Naive thymus-derived CD8-positive, alpha-beta T cell (primary cell): Measurements from ENCODE around the gene C21orf58. TPM values are rescaled to one million over a fixed set of nuclear protein-coding genes. Genes with fewer than 3 reads are reported as not detected.
A peak's percentile ranks its signal among the peaks of the same experiment; 100 is the strongest.

ENCODE experiments used
- ATAC-seq, 2 donors: fragments of 150-1000 bp; cut with Tn5 transposase in 1 of 2; sonication (Bioruptor Pico), chemical (Tn5 transposase) in 1 of 2; 1 replicate in 1 of 2; 2 replicates in 1 of 2; pipeline ENCODE4 v1.10.0; 2021; ENCODE audit warnings: mild to moderate bottlenecking in 2 of 2, moderate library complexity in 2 of 2
- POLR2A ChIA-PET: fragments of 350-600 bp; sonication (Branson Sonifier 250); formaldehyde crosslinking; loops from one replicate; lab custom pipeline; 2021; ENCODE audit warnings: antibody characterized with exemption; lab: Charles Lee
- DNase-seq, 10 donors: peaks; one replicate each; pipeline versions ENCODE4 v3.0.0 to v3.0.0-alpha.2; 2020 to 2022
- H3K27ac Mint-ChIP-seq, 10 donors: one replicate each; pipeline ENCODE4 v1.8.0; 2020 to 2022; ENCODE audit warnings: mild to moderate bottlenecking in 10 of 10, mixed read lengths in 10 of 10, moderate library complexity in 4 of 10, inconsistent platforms in 1 of 10
- H3K27me3 Mint-ChIP-seq, 5 donors: one replicate each; pipeline ENCODE4 v1.8.0; 2021 to 2022; ENCODE audit warnings: mixed read lengths in 5 of 5
- H3K36me3 Mint-ChIP-seq, 3 donors: one replicate each; pipeline ENCODE4 v1.8.0; 2020 to 2022; ENCODE audit warnings: mixed read lengths in 3 of 3, mild to moderate bottlenecking in 2 of 3, inconsistent platforms in 1 of 3
- H3K4me1 Mint-ChIP-seq, 4 donors: one replicate each; pipeline ENCODE4 v1.8.0; 2021 to 2022; ENCODE audit warnings: mixed read lengths in 4 of 4
- H3K4me3 Mint-ChIP-seq, 10 donors: one replicate each; pipeline ENCODE4 v1.8.0; 2020 to 2022; ENCODE audit warnings: mild to moderate bottlenecking in 10 of 10, mixed read lengths in 10 of 10, moderate library complexity in 6 of 10, inconsistent platforms in 1 of 10
- H3K9me3 Mint-ChIP-seq, 9 donors: one replicate each; pipeline ENCODE4 v1.8.0; 2020 to 2022; ENCODE audit warnings: mixed read lengths in 9 of 9, mild to moderate bottlenecking in 3 of 9, inconsistent platforms in 1 of 9, moderate library complexity in 1 of 9
- polyA plus RNA-seq, 3 donors: library from polyadenylated mRNA; unstranded; fragments of 300-500 nt; fragmentation: Illumina TruSeq; gene quantifications; one replicate each; pipeline ENCODE4 v1.2.3, GENCODE V29; 2021
- total RNA-seq, 8 experiments: library from RNA in 2 of 8; stranded (reverse) in 2 of 8; gene quantifications; one replicate each; pipeline ENCODE4 v1.2.3 and lab custom pipeline; 2021 to 2026

C21orf58 gene
- total and polyA plus RNA-seq, 5 experiments from 2014 or later = 0.44 to 7.3 (median 1.2) TPM

GRCh38 chr21:46256501-46256994 is 67.1 kb downstream of the C21orf58 start:
- no peaks in the 10 kb centered on the region for H3K9me3 Mint-ChIP-seq
- peaks cover 20 to 29% (median 22%) of the 10 kb centered on the region in 4 donors for H3K4me1 Mint-ChIP-seq
- POLR2A ChIA-PET = no interaction called here
- DNase-seq (no peak), ATAC-seq (no peak)
- H3K4me3 Mint-ChIP-seq = no peak overlapping the region
- peaks cover 0 to 89% (median 42%) of the 10 kb centered on the region in 3 donors for H3K36me3 Mint-ChIP-seq
- H3K27ac Mint-ChIP-seq = peak overlapping the region in 5 of 10 donors; percentile 8 to 71 (median 45)
- H3K27me3 Mint-ChIP-seq = no peaks in the 10 kb centered on the region

GRCh38 chr21:46255758-46256337 is 67.8 kb downstream of the C21orf58 start:
- ATAC-seq (no peak), DNase-seq (no peak)
- Mint-ChIP-seq H3K4me1 (peaks cover 18 to 34% (median 27%) of the 10 kb centered on the region in 4 donors), H3K36me3 (peaks cover 0 to 89% (median 42%) of the 10 kb centered on the region in 3 donors), H3K27me3 (no peaks in the 10 kb centered on the region), H3K4me3 (no peak overlapping the region), H3K9me3 (no peaks in the 10 kb centered on the region), H3K27ac (peak overlapping the region in 4 of 10 donors; percentile 69 to 95 (median 80))
- POLR2A ChIA-PET = interaction anchor here (0.5 kb wide), 1 partner anchor 170 kb away, joined by 7 read pairs; no protein-coding TSS in a partner anchor

- ATAC-seq = no peak
These were observed 68.5 kb downstream of the C21orf58 start for GRCh38 chr21:46255166-46255565.

GRCh38 chr21:46254208-46254975 is 69.3 kb downstream of the C21orf58 start:
- DNase-seq = no peak
- Mint-ChIP-seq H3K4me3 (peak overlapping the region in 8 of 10 donors; percentile 13 to 82 (median 53)), H3K4me1 (peaks cover 26 to 45% (median 40%) of the 10 kb centered on the region in 4 donors), H3K27ac (peak overlapping the region; percentile 74 to 95 (median 90)), H3K27me3 (no peaks in the 10 kb centered on the region), H3K9me3 (no peaks in the 10 kb centered on the region), H3K36me3 (peaks cover 0 to 91% (median 49%) of the 10 kb centered on the region in 3 donors)
- POLR2A ChIA-PET = interaction anchor here (0.8 kb wide), 1 partner anchor 31 kb away, joined by 3 read pairs; no protein-coding TSS in a partner anchor
- no peak for ATAC-seq

More at GRCh38 chr21:46255166-46255565, 68.5 kb downstream of the C21orf58 start:
- Mint-ChIP-seq H3K4me3 (no peak overlapping the region), H3K27me3 (no peaks in the 10 kb centered on the region), H3K27ac (peak overlapping the region; percentile 15 to 95 (median 81)), H3K36me3 (peaks cover 0 to 90% (median 46%) of the 10 kb centered on the region in 3 donors), H3K4me1 (peaks cover 20 to 40% (median 34%) of the 10 kb centered on the region in 4 donors), H3K9me3 (no peaks in the 10 kb centered on the region)
- no peak for DNase-seq
- POLR2A ChIA-PET = interaction anchor here (0.5 kb wide), 1 partner anchor 171 kb away, joined by 7 read pairs; no protein-coding TSS in a partner anchor

- peak; percentile 85 to 96 for ATAC-seq
- Mint-ChIP-seq H3K9me3 (no peaks in the 10 kb centered on the region), H3K27ac (peak overlapping the region; percentile 74 to 95 (median 90)), H3K4me1 (peaks cover 28 to 48% (median 41%) of the 10 kb centered on the region in 4 donors), H3K4me3 (peak overlapping the region; percentile 13 to 82 (median 60)), H3K27me3 (no peaks in the 10 kb centered on the region), H3K36me3 (peaks cover 3 to 91% (median 49%) of the 10 kb centered on the region in 3 donors)
- DNase-seq = peak in 7 of 10 donors; percentile 20 to 61 (median 53)
- POLR2A ChIA-PET = interaction anchor here (0.8 kb wide), 1 partner anchor 31 kb away, joined by 3 read pairs; no protein-coding TSS in a partner anchor
These were observed 70.0 kb downstream of the C21orf58 start for GRCh38 chr21:46253610-46254124.

GRCh38 chr21:46252840-46253239 is 70.8 kb downstream of the C21orf58 start:
- DNase-seq (no peak), ATAC-seq (no peak)
- Mint-ChIP-seq H3K9me3 (no peaks in the 10 kb centered on the region), H3K27ac (peak overlapping the region in 7 of 10 donors; percentile 3 to 92 (median 85)), H3K4me3 (peak overlapping the region in 1 of 10 donors; percentile 49), H3K36me3 (peaks cover 5 to 91% (median 47%) of the 10 kb centered on the region in 3 donors), H3K27me3 (no peaks in the 10 kb centered on the region), H3K4me1 (peaks cover 29 to 46% (median 42%) of the 10 kb centered on the region in 4 donors)
- POLR2A ChIA-PET = interaction anchor here (0.8 to 1.0 kb wide), 3 partner anchors 19 to 54 kb away, joined by 3 to 5 read pairs (median 3); no protein-coding TSS in a partner anchor

Other genes with a start within 250 kb of the C21orf58 start
- gene COL6A2, start 225.8 kb downstream of the C21orf58 start, total RNA-seq = 10 to 100 TPM; 91.5 to 98.8 TPM
- 10 to 100 TPM in 1 of 3 donors, 1 to 10 TPM in 2; 3.8 to 13.4 (median 8.8) TPM for gene COL6A2, start 225.8 kb downstream of the C21orf58 start, polyA plus RNA-seq
- gene FTCD, start 168.3 kb downstream of the C21orf58 start, total RNA-seq = 1 to 10 TPM; 2.1 to 2.2 TPM
- not detected for gene FTCD, start 168.3 kb downstream of the C21orf58 start, polyA plus RNA-seq
- gene SPATC1L, start 139.4 kb downstream of the C21orf58 start, total RNA-seq = 10 to 100 TPM; 11.2 TPM
- 10 to 100 TPM; 13.0 to 20.5 (median 13.6) TPM for gene SPATC1L, start 139.4 kb downstream of the C21orf58 start, polyA plus RNA-seq
- 10 to 100 TPM; 43.6 to 47.6 TPM for gene LSS, start 95.1 kb downstream of the C21orf58 start, total RNA-seq
- gene LSS, start 95.1 kb downstream of the C21orf58 start, polyA plus RNA-seq = 10 to 100 TPM; 12.3 to 14.6 (median 14.3) TPM
- gene MCM3AP, start 38.3 kb downstream of the C21orf58 start, total RNA-seq = 100 to 1,000 TPM; 186 to 187 TPM
- 10 to 100 TPM; 40.5 to 61.0 (median 41.5) TPM for gene MCM3AP, start 38.3 kb downstream of the C21orf58 start, polyA plus RNA-seq
- gene YBEY, start 37.5 kb downstream of the C21orf58 start, total RNA-seq = 10 to 100 TPM; 14.8 to 15.6 TPM
- 10 to 100 TPM; 14.2 to 22.2 (median 14.7) TPM for gene YBEY, start 37.5 kb downstream of the C21orf58 start, polyA plus RNA-seq
- 10 to 100 TPM; 80.0 to 86.2 TPM for gene PCNT, start 286 bp upstream of the C21orf58 start, total RNA-seq
- 10 to 100 TPM; 17.2 to 37.4 (median 19.9) TPM for gene PCNT, start 286 bp upstream of the C21orf58 start, polyA plus RNA-seq
- 100 to 1,000 TPM; 158 to 163 TPM for gene DIP2A, start 135.0 kb upstream of the C21orf58 start, total RNA-seq
- 10 to 100 TPM; 26.8 to 33.6 (median 28.6) TPM for gene DIP2A, start 135.0 kb upstream of the C21orf58 start, polyA plus RNA-seq